Loucy (cell line): ENCODE data around the gene TRIB2.

ENCODE experiments used
- H2AFZ ChIP-seq: fragments of 200-600 bp; sonication (generic); 2 replicates; pipeline ENCODE4 v1.6.0; 2016; ENCODE audit warnings: antibody characterized with exemption, mild to moderate bottlenecking, low read length, moderate library complexity
- H3F3A ChIP-seq: fragments of 200-600 bp; 2 replicates; pipeline ENCODE4 v1.6.0; 2016; ENCODE audit warnings: antibody characterized with exemption, low read depth, mild to moderate bottlenecking
- H3K27me3 ChIP-seq: fragments of 200-600 bp; sonication (generic); 2 replicates; pipeline ENCODE4 v1.6.1; 2014; ENCODE audit warnings: low read length, mild to moderate bottlenecking; ENCODE audit not compliant: insufficient read depth, poor library complexity, severe bottlenecking
- H3K36me3 ChIP-seq: fragments of 200-600 bp; sonication (generic); 2 replicates; pipeline ENCODE4 v1.6.1; 2016; ENCODE audit warnings: low read length; ENCODE audit not compliant: insufficient read depth
- H3K4me1 ChIP-seq: fragments of 200-600 bp; sonication (generic); 2 replicates; pipeline ENCODE4 v1.5.1; 2014; ENCODE audit warnings: low read length, mild to moderate bottlenecking; ENCODE audit not compliant: insufficient read depth, poor library complexity, severe bottlenecking
- H3K4me2 ChIP-seq: fragments of 200-600 bp; sonication (generic); 2 replicates; pipeline ENCODE4 v1.6.0; 2014; ENCODE audit warnings: antibody characterized with exemption, low read length, low read depth, mild to moderate bottlenecking; ENCODE audit not compliant: poor library complexity, severe bottlenecking
- H3K4me3 ChIP-seq: fragments of 200-600 bp; sonication (generic); 2 replicates; pipeline ENCODE4 v1.5.1; 2014; ENCODE audit warnings: low read length, mild to moderate bottlenecking, mixed read lengths; ENCODE audit not compliant: poor library complexity, severe bottlenecking
- H3K79me2 ChIP-seq: fragments of 200-600 bp; sonication (generic); 2 replicates; pipeline ENCODE4 v1.6.1; 2014; ENCODE audit warnings: low read length; ENCODE audit not compliant: insufficient read depth
- H3K9ac ChIP-seq: fragments of 200-600 bp; sonication (generic); 2 replicates; pipeline ENCODE4 v1.6.0; 2014; ENCODE audit warnings: mild to moderate bottlenecking, low read depth, low read length, moderate library complexity; ENCODE audit not compliant: poor library complexity, severe bottlenecking
- H3K9me2 ChIP-seq: fragments of 200-600 bp; sonication (generic); replicated peaks from 2 replicates; pipeline ENCODE4 v1.6.1; 2016; ENCODE audit warnings: low read depth, low read length, mixed read lengths
- H3K9me3 ChIP-seq: fragments of 200-600 bp; sonication (generic); 2 replicates; pipeline ENCODE4 v1.6.1; 2014; ENCODE audit warnings: mild to moderate bottlenecking, antibody characterized with exemption, low read length, low read depth; ENCODE audit not compliant: insufficient read depth
- H4K20me1 ChIP-seq: fragments of 200-600 bp; sonication (generic); 2 replicates; pipeline ENCODE4 v1.6.0; 2014; ENCODE audit warnings: antibody characterized with exemption, low read length, mild to moderate bottlenecking; ENCODE audit not compliant: insufficient read depth, poor library complexity, severe bottlenecking
- CTCF ChIP-seq: fragments of 200-600 bp; sonication (generic); conservative IDR thresholded peaks from 2 replicates; pipeline ENCODE4 v1.5.1; 2014; ENCODE audit warnings: mild to moderate bottlenecking, antibody characterized with exemption, low read length
- EZH2phosphoT487 ChIP-seq: fragments of 200-600 bp; IDR thresholded peaks from 2 replicates; pipeline ENCODE4 v1.6.1; 2018; ENCODE audit warnings: antibody characterized with exemption, mild to moderate bottlenecking, moderate library complexity, borderline replicate concordance

The TRIB2 gene

GRCh38 chr2:12733846-12734245 lies 17.1 kb downstream of the TRIB2 start:
- no peaks in the 10 kb centered on the region for H3F3A ChIP-seq
- H3K79me2 ChIP-seq = peaks cover 51% of the 10 kb centered on the region
- H3K4me3 ChIP-seq = no peak overlapping the region
- TF ChIP-seq EZH2phosphoT487 (no peak), CTCF (no peak)
- no peak overlapping the region for H3K4me2 ChIP-seq
- no peaks in the 10 kb centered on the region for H3K27me3 ChIP-seq
- peaks cover 4% of the 10 kb centered on the region for H4K20me1 ChIP-seq
- H3K9me3 ChIP-seq = no peaks in the 10 kb centered on the region
- H2AFZ ChIP-seq = no peak overlapping the region
- H3K4me1 ChIP-seq = peaks cover 4% of the 10 kb centered on the region
- H3K9ac ChIP-seq = no peak overlapping the region
- H3K36me3 ChIP-seq = peaks cover 46% of the 10 kb centered on the region; the same call in 1 of the 2 replicates
- H3K9me2 ChIP-seq = no peaks in the 10 kb centered on the region

- Histone ChIP-seq H3K4me2 (no peak overlapping the region), H3K79me2 (peaks cover 39% of the 10 kb centered on the region; the same call in 1 of the 2 replicates), H2AFZ (no peak overlapping the region), H3K9me3 (no peaks in the 10 kb centered on the region), H3K27me3 (no peaks in the 10 kb centered on the region), H3K4me3 (no peak overlapping the region), H3K4me1 (no peaks in the 10 kb centered on the region), H4K20me1 (peaks cover 9% of the 10 kb centered on the region), H3K9ac (no peak overlapping the region), H3F3A (no peaks in the 10 kb centered on the region), H3K36me3 (peaks cover 59% of the 10 kb centered on the region; the same call in 1 of the 2 replicates), H3K9me2 (no peaks in the 10 kb centered on the region)
- no peak for TF ChIP-seq EZH2phosphoT487
- TF ChIP-seq CTCF = no peak
Measured at GRCh38 chr2:12734914-12735654, 18.3 kb downstream of the TRIB2 start.

- peaks cover 22% of the 10 kb centered on the region; the same call in 1 of the 2 replicates for H3K79me2 ChIP-seq
- H3K9me2 ChIP-seq = no peaks in the 10 kb centered on the region
- H3K36me3 ChIP-seq = peaks cover 67% of the 10 kb centered on the region; the same call in 1 of the 2 replicates
- no peak overlapping the region for H2AFZ ChIP-seq
- H4K20me1 ChIP-seq = peaks cover 10% of the 10 kb centered on the region
- no peaks in the 10 kb centered on the region for H3K4me1 ChIP-seq
- no peak overlapping the region for H3K4me3 ChIP-seq
- no peaks in the 10 kb centered on the region for H3F3A ChIP-seq
- H3K27me3 ChIP-seq = no peaks in the 10 kb centered on the region
- no peak overlapping the region for H3K9ac ChIP-seq
- H3K4me2 ChIP-seq = no peak overlapping the region
- no peaks in the 10 kb centered on the region for H3K9me3 ChIP-seq
- TF ChIP-seq EZH2phosphoT487 (no peak), CTCF (no peak)
Measured at GRCh38 chr2:12737297-12737696, 20.6 kb downstream of the TRIB2 start.
